Stromal cell of bone marrow (primary cell): ENCODE results near the gene TSPEAR.
"Not testable (repeated sequence)": the region's sequence is repeated elsewhere in the genome, so short reads cannot be mapped to it uniquely, and the experiment has no call there.

ENCODE experiments used
- DNase-seq: peaks from one replicate; pipeline ENCODE4 v3.0.0-alpha.2; 2012; ENCODE audit warnings: low read depth

Gene TSPEAR

GRCh38 chr21:44515359-44516165 is 195.8 kb downstream of the TSPEAR start:
- DNase-seq = no peak

- DNase-seq = no peak
Observed at GRCh38 chr21:44514746-44515358, 196.5 kb downstream of the TSPEAR start.

DNA sequence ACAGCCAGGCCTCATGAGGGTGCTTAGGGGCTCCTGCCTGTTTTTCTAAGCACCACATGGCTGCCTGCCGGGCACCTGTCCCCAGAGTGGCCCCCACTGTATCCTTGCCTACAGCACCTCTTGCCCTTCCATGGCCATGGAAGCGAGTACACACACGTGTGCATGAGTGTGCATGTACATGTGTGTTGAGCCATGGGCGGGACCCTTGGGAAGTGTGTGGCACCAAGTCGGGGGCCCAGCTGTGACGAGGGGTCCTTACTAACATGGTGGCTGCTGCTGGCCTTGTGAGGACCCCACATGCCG is 197.2 kb downstream of the TSPEAR start:
- DNase-seq = no peak

DNA sequence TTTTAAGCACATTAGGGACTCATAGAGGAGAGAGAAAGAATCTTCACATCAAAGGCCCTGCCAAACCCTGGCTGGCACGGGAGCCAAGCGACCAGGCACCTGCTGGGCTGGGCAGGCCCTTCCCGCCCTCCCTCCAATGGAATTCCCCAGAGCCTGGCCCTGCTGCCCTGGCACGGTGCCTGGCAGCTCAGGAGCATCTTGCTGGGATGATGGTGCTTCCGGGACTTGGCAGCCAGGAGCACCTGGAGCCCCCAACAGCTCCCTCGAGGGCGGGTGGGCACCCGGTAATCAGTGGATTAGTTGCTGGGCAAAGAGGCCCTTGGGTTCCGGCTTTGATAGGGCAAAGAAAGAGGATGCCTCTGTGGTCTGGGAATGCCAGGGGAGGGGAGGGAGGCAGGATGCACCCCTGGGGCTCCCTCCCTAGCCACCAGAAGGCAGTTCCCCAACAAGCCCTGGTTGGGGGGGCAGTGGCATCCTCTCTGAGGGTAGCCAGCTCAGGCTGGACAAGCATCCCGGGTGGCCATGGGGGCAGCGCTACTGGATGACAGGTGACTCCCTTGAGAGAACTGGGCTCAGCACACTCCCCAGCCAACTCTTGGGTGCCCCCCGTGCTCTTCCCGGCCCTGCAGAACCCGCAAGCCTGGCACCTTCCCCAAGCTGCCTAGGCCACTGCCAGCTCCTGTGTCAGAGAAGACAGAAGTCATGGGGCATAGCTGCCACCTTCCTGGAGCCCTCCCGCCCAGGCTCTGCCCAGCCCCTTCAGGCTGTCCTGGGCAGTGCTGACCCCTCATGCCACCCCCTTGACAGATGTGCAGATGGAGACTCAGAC is 197.8 kb downstream of the TSPEAR start:
- no peak for DNase-seq

GRCh38 chr21:44512496-44513388 is 198.6 kb downstream of the TSPEAR start:
- no peak for DNase-seq

GRCh38 chr21:44511938-44512275 is 199.5 kb downstream of the TSPEAR start:
- no peak for DNase-seq

DNA sequence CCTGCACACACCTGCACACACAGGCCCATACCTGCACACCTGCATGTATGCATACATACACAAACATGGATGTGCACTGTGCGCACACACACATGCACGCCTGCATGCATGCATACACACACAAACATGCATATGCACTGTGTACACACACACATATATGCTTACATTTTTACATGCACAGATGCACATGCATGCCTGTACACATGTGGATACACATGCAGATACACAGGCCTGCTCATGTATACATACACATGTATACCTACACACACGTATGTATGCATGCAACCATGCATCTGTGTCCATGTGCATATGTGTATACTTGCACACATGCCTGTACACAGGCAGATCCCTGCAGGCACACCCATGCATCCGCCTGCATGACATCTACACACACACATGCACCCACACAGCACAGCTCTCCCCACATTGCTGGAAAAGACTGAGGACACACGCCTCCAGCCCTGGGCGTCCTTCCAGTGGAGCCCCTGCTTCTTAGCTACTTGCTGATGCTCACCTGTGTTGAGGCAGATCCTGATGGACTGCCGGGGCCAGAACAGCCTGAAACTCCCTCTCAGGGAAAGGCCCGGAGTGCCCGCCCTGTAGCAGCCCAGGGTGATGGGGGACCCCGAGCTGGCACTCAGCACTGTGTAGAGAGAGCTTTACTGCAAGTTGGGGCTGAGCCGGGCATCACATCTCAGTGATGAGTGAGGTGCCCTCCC is 200.0 kb downstream of the TSPEAR start:
- DNase-seq = no peak

DNA sequence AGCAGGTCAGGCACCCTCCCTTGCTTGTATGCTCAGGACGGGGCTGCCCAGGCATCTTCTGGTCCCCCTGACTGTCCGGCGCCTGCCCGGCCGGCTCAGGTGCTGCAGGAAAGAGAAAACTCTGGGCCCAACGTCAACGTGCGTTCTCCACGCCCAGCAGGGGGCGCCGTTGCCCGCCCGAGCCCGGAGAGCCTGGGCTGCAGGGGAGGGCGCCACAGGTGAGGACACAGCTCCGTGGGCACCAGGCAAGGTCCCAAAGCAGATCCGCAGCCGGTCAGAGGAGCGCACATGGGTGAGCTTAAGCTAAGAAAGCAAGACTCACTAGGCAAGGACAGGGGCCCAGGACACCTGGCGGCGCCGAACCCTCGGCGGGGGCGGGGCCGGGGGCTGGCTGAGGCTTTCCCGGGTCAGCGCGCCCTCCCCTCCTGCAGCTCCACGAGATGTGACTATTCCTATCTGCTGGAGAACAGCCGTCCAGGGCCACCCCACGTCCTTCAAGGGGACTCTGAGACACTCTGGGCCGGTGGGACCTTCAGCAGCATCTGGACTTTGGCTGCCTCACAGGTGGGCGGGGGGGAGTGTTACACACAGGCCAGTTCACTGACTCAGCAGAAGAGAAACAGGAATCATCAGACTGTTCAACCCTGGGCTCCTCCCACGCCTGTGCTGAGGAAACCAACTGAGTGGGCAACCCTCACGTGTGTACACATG is 200.7 kb downstream of the TSPEAR start:
- no peak for DNase-seq

GRCh38 chr21:44510109-44510507 is 201.3 kb downstream of the TSPEAR start:
- no peak for DNase-seq

GRCh38 chr21:44509539-44509938 is 201.8 kb downstream of the TSPEAR start:
- DNase-seq = no peak

DNA sequence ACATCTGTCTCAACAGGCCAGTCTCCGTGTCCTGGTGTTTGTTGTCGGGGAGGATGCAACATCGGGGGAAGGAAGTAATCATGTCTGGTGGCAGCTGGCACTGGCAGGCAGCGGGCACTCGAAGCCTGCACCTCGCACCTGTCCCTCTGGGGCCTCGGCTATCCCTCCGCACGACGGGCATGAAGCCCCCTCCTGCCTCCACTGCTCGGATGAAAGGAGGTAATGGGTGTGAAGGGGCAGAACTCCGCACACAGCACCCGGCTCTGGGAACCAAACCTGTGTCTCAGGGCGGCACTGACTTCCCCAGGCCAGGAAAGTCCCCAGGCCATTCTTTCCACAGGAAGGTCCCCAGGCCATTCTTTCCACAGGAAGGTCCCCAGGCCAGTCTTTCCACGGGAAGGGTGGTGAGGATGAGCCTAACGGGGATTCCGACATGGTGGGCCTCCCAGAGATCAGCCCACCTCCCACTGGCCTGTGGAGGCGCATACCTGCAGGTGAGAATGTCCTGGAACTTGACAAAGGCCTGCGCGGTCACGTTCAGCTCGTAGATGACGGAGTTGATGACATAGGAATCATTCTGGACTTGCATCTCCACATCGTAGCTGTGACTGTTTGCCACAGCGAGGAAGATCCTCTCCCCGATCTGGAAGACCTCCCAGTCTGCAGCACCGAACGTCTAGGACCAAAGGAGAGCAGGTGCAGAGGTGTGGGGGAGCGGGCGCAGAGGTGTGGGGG is 202.5 kb downstream of the TSPEAR start:
- no peak for DNase-seq

- no peak for DNase-seq
Observed at GRCh38 chr21:44508426-44508710, 203.0 kb downstream of the TSPEAR start.

DNA sequence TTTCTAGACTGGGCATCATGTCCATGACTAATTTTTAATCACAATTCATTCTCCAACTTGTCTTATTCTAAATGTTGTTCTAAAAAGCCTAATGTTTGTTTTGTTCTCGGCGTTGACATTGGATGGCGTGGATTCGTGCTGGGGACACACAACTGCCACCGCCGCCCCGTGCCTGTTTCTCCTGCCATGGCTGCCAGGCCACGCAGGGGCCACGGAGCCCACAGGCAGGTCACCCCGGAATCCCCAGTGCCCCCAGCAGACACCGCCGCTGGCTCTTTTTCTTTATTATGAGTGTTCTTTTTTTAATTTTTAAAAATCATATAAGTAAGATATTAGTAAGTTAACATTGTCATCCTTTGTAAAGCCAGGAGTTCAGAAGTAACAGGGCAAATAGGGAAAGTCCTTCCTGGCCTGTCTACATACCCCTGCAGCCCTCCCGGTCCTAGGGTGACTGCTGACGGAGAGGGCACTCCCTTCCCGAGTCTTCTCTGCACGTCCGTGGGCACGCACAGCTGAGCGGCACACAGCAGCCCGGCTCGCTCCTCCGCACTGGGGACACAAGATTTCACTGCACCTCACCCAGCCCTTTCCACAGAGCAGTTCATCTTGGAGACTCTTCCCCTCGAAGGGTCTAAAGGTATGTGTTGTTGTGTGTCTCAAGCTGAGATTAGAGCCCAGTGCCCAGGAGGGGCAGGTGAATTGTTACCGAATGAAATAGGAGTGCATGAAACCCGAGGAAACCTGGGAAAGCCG is 203.5 kb downstream of the TSPEAR start:
- no peak for DNase-seq

GRCh38 chr21:44506279-44507255 is 204.8 kb downstream of the TSPEAR start:
- DNase-seq = no peak

DNA sequence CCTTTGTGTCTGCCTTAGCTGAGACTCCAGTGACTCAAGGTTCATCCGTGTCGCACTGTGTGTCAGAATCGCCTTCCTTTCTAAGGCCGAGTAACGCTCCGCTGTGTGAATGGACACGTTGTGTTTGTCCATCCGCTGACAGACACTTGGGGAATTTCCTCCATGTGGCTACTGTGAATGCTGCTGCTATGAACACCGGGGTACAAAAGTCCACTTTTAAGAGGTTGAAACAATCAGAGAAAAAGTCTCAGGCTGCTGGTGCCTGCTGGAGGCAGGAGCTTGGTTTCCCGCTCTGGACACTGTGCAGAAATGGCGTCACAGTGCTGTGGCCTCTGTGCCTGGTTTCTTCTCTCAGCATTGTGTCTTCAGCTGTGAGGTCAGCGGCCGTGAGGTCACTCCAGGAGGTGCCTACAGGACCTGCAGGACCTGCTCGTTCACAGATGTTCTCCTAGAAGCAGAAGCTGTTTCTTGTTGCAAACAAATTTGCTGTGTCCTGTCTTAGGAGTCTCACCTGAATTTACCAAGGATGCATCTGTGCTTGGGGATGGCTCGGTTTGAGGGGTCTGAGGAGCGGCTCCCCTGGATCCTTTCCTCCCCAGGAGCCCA is 205.6 kb downstream of the TSPEAR start:
- DNase-seq = no peak

DNA sequence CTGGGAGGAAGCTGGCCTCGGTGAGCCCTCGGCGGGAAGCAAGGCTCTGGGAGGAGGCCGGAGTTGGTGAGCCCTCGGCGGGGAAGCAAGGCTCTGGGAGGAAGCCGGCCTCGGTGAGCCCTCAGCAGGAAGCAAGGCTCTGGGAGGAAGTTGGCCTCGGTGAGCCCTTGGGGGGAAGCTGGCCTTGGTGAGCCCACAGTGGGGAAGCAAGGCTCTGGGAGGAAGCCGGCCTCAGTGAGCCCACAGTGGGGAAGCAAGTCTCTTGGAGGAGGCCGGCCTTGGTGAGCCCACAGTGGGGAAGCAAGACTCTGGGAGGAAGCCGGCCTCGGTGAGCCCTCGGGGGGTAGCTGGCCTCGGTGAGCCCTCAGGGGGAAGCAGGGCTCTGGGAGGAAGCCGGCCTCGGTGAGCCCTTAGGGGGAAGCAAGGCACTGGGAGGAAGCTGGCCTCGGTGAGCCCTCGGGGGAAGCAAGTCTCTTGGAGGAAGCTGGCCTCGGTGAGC is 207.4 kb downstream of the TSPEAR start:
- no peak for DNase-seq

DNA sequence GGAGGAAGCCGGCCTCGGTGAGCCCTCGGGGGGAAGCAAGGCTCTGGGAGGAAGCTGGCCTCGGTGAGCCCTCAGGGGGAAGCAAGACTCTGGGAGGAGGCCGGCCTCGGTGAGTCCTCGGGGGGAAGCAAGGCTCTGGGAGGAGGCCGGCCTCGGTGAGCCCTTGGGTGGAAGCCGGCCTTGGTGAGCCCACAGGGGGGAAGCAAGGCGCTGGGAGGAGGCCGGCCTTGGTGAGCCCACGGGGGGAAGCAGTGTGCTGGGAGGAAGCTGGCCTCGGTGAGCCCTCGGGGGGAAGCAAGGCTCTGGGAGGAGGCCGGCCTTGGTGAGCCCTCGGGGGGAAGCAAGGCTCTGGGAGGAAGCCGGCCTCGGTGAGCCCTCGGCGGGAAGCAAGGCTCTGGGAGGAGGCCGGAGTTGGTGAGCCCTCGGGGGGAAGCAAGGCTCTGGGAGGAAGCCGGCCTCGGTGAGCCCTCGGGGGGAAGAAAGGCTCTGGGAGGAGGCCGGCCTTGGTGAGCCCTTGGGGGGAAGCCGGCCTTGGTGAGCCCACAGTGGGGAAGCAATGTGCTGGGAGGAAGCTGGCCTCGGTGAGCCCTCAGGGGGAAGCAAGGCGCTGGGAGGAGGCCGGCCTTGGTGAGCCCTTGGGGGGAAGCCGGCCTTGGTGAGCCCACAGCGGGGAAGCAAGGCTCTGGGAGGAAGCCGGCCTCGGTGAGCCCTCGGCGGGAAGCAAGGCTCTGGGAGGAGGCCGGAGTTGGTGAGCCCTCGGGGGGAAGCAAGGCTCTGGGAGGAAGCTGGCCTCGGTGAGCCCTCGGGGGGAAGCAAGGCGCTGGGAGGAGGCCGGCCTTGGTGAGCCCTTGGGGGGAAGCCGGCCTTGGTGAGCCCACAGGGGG is 208.1 kb downstream of the TSPEAR start:
- DNase-seq = not testable (repeated sequence)
